ENCODE measurements around the gene GPR161.

GRCh38 chr1:168085401-168085872 is 51.3 kb downstream of the GPR161 start:
- TF ChIP-seq CTCF (conservative IDR thresholded peaks at IDR 0.05; ENCODE audit: low read length) (no peak), EZH2phosphoT487 (IDR thresholded peaks at IDR 0.05; ENCODE audit: borderline replicate concordance) (no peak)
